Activated CD8-positive, alpha-beta memory T cell treated with anti-CD3 and anti-CD28 coated beads, Interleukin-2, amount 50 U/mL, for 24 hours (primary cell): ENCODE measurements around the gene MIEN1.
"Not testable (repeated sequence)": the region's sequence is repeated elsewhere in the genome, so short reads cannot be mapped to it uniquely, and the experiment has no call there.

ENCODE experiments used
- DNase-seq: peaks from one replicate; pipeline ENCODE4 v3.0.0-alpha.2; 2020; ENCODE audit errors: extremely low read depth

The MIEN1 gene

GRCh38 chr17:39755554-39756379 lies 25.4 kb upstream of the MIEN1 start:
- no peak for DNase-seq

GRCh38 chr17:39754958-39755553 lies 24.7 kb upstream of the MIEN1 start:
- DNase-seq, result no peak

- peak; percentile 78 for DNase-seq
These were observed 24.0 kb upstream of the MIEN1 start for GRCh38 chr17:39754161-39754957.

GRCh38 chr17:39753514-39754160 lies 23.3 kb upstream of the MIEN1 start:
- no peak for DNase-seq

- DNase-seq, result no peak
These were observed 22.0 kb upstream of the MIEN1 start for GRCh38 chr17:39752241-39752881.

- DNase-seq, result no peak
These were observed 21.3 kb upstream of the MIEN1 start for GRCh38 chr17:39751637-39752036.

- no peak for DNase-seq
These were observed 20.7 kb upstream of the MIEN1 start for GRCh38 chr17:39751016-39751543.

GRCh38 chr17:39750131-39751015 lies 20.0 kb upstream of the MIEN1 start:
- no peak for DNase-seq

GRCh38 chr17:39748444-39749034 lies 18.2 kb upstream of the MIEN1 start:
- DNase-seq, result not testable (repeated sequence)

- no peak for DNase-seq
These were observed 17.4 kb upstream of the MIEN1 start for GRCh38 chr17:39747745-39748144.

GRCh38 chr17:39746145-39746461 lies 15.8 kb upstream of the MIEN1 start:
- DNase-seq, result no peak

- no peak for DNase-seq
These were observed 15.2 kb upstream of the MIEN1 start for GRCh38 chr17:39745335-39746144.

- DNase-seq, result no peak
These were observed 14.5 kb upstream of the MIEN1 start for GRCh38 chr17:39744836-39745215.

GRCh38 chr17:39744075-39744835 lies 13.9 kb upstream of the MIEN1 start:
- no peak for DNase-seq

- no peak for DNase-seq
These were observed 12.6 kb upstream of the MIEN1 start for GRCh38 chr17:39742856-39743436.

GRCh38 chr17:39742126-39742855 lies 12.0 kb upstream of the MIEN1 start:
- DNase-seq, result no peak

GRCh38 chr17:39740357-39741111 lies 10.2 kb upstream of the MIEN1 start:
- DNase-seq, result no peak
